Esophagus mucosa (tissue), 1 donor: ENCODE measurements around the gene ZBTB42. TPM values are rescaled to one million over a fixed set of nuclear protein-coding genes. Genes with fewer than 3 reads are reported as not detected.
A peak's percentile ranks its signal among the peaks of the same experiment; 100 is the strongest.

Experiments used
- ATAC-seq: fragments of 200-7000 bp; cut with Tn5 transposase; one replicate; pipeline ENCODE4 v1.9.1; 2020
- total RNA-seq: library from RNA; stranded (reverse); gene quantifications from one replicate; pipeline ENCODE4 v1.2.4, GENCODE V29; 2023
- donor health status: DM: yes; HTN: yes; CAD: no.

Gene ZBTB42
- total RNA-seq, 1 donor from 2014 or later, result 6.4 TPM

- peak; percentile 12 for ATAC-seq
Observed at GRCh38 chr14:104844306-104845032, 43.6 kb downstream of the ZBTB42 start.

- ATAC-seq, result peak; percentile 21
Observed at GRCh38 chr14:104845033-104845666, 44.2 kb downstream of the ZBTB42 start.

GRCh38 chr14:104845834-104846441 lies 45.0 kb downstream of the ZBTB42 start:
- ATAC-seq, result no peak

- ATAC-seq, result no peak
Observed at GRCh38 chr14:104852280-104852663, 51.4 kb downstream of the ZBTB42 start.

Other genes starting within 250 kb of the ZBTB42 start
- not detected for gene C14orf180, start 221.3 kb upstream of the ZBTB42 start, total RNA-seq
- gene TMEM179, start 196.3 kb upstream of the ZBTB42 start, total RNA-seq, result not detected
- gene INF2, start 111.5 kb upstream of the ZBTB42 start, total RNA-seq, result 28.4 TPM
- gene ADSS1, start 76.9 kb upstream of the ZBTB42 start, total RNA-seq, result 5.7 TPM
- 51.6 TPM for gene SIVA1, start 48.0 kb upstream of the ZBTB42 start, total RNA-seq
- gene AKT1, start 5.4 kb upstream of the ZBTB42 start, total RNA-seq, result 57.3 TPM
- gene CEP170B, start 64.2 kb downstream of the ZBTB42 start, total RNA-seq, result 28.1 TPM
- 0.80 TPM for gene PLD4, start 123.8 kb downstream of the ZBTB42 start, total RNA-seq
- 184 TPM for gene AHNAK2, start 177.3 kb downstream of the ZBTB42 start, total RNA-seq
- gene CLBA1, start 184.7 kb downstream of the ZBTB42 start, total RNA-seq, result 8.2 TPM
- gene CDCA4, start 220.0 kb downstream of the ZBTB42 start, total RNA-seq, result 21.8 TPM